ENCODE data around the gene ATP1A4. TPM values are rescaled to one million over a fixed set of nuclear protein-coding genes. Genes with fewer than 3 reads are reported as not detected.

The ATP1A4 gene
- total and polyA plus RNA-seq, 9 of the 15 experiments (the other 6 are each of a cell fraction or from before 2014, with no cell fraction given): 0.07 TPM; not detected in 8

DNA sequence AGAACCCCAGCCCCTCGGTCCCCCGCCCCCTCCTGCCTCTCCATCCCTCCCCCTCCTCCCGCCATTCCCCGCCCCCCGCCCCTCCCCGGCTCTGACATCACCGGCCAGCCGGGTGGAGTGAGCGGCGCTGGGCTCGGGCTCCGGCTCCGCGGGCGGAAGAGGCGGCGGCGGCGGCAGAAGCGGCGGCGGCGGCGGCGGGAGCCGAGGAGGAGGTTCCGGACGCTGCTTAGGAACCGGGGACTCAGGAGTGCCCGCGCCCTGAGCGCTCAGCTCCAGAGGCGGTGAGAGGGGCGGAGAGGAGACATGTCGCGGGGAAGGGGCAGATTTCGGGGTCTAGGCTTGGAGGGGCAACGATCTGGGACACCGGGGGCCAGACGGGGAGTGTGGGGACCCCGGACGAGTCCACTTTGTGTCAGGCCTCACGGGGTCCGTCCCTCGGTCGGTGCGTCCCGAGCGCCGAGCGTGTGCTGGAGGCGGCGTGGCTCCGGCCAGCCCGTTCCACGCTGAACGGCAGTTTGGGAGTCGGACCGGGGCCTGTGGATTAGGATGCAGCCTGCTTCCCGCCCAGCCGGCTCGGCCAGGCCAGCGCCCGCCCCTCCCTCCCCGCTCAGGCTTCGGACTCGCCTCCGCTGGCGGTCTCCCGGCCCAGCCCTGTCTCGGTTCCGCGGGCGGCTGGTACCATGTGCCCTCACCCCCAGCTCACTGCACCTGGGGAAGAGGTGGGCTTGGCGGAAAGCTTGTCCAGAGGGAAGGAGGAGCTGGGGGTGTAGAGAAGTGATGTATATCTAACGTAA, 54.0 kb downstream of the ATP1A4 start, which contains the start of gene PEA15 (continued):
- TF ChIP-seq, protein P1, sequence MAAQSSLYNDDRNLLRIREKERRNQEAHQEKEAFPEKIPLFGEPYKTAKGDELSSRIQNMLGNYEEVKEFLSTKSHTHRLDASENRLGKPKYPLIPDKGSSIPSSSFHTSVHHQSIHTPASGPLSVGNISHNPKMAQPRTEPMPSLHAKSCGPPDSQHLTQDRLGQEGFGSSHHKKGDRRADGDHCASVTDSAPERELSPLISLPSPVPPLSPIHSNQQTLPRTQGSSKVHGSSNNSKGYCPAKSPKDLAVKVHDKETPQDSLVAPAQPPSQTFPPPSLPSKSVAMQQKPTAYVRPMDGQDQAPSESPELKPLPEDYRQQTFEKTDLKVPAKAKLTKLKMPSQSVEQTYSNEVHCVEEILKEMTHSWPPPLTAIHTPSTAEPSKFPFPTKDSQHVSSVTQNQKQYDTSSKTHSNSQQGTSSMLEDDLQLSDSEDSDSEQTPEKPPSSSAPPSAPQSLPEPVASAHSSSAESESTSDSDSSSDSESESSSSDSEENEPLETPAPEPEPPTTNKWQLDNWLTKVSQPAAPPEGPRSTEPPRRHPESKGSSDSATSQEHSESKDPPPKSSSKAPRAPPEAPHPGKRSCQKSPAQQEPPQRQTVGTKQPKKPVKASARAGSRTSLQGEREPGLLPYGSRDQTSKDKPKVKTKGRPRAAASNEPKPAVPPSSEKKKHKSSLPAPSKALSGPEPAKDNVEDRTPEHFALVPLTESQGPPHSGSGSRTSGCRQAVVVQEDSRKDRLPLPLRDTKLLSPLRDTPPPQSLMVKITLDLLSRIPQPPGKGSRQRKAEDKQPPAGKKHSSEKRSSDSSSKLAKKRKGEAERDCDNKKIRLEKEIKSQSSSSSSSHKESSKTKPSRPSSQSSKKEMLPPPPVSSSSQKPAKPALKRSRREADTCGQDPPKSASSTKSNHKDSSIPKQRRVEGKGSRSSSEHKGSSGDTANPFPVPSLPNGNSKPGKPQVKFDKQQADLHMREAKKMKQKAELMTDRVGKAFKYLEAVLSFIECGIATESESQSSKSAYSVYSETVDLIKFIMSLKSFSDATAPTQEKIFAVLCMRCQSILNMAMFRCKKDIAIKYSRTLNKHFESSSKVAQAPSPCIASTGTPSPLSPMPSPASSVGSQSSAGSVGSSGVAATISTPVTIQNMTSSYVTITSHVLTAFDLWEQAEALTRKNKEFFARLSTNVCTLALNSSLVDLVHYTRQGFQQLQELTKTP (IDR thresholded peaks at IDR 0.05; ENCODE audit: low read depth in 1 of 2, partially characterized antibody in 2 of 2): no peak
- TF ChIP-seq ZNF41 (CRISPR knock-in tag; conservative IDR thresholded peaks at IDR 0.05) (no peak), POLR2B (IDR thresholded peaks at IDR 0.05; ENCODE audit: low read depth, partially characterized antibody) (peak; percentile 60), FOXK2 (conservative IDR thresholded peaks at IDR 0.05 in 1 of 2, IDR thresholded peaks at IDR 0.05 in 1 of 2; ENCODE audit: low read depth in 2 of 2) (no peak), RUNX1 (IDR thresholded peaks at IDR 0.05; ENCODE audit: low read depth) (no peak), RHOXF2B (CRISPR knock-in tag; conservative IDR thresholded peaks at IDR 0.05) (no peak), ZNF408 (CRISPR knock-in tag; IDR thresholded peaks at IDR 0.05; ENCODE audit: low read depth) (no peak), MAFK (IDR thresholded peaks at IDR 0.05; ENCODE audit: low read length) (no peak), PML (IDR thresholded peaks at IDR 0.05; ENCODE audit: low read length) (no peak)
- TF ChIP-seq, protein P2, sequence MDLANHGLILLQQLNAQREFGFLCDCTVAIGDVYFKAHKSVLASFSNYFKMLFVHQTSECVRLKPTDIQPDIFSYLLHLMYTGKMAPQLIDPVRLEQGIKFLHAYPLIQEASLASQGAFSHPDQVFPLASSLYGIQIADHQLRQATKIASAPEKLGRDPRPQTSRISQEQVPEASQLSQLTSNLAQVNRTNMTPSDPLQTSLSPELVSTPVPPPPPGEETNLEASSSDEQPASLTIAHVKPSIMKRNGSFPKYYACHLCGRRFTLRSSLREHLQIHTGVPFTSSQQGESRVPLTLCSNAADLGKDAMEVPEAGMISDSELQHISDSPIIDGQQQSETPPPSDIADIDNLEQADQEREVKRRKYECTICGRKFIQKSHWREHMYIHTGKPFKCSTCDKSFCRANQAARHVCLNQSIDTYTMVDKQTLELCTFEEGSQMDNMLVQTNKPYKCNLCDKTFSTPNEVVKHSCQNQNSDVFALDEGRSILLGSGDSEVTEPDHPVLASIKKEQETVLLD (IDR thresholded peaks at IDR 0.05): no peak
- TF ChIP-seq, protein P3, sequence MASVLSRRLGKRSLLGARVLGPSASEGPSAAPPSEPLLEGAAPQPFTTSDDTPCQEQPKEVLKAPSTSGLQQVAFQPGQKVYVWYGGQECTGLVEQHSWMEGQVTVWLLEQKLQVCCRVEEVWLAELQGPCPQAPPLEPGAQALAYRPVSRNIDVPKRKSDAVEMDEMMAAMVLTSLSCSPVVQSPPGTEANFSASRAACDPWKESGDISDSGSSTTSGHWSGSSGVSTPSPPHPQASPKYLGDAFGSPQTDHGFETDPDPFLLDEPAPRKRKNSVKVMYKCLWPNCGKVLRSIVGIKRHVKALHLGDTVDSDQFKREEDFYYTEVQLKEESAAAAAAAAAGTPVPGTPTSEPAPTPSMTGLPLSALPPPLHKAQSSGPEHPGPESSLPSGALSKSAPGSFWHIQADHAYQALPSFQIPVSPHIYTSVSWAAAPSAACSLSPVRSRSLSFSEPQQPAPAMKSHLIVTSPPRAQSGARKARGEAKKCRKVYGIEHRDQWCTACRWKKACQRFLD (CRISPR knock-in tag; IDR thresholded peaks at IDR 0.05): 0 out of 2 replicates have a peak, but pooled peaks have one; percentile 25
- TF ChIP-seq, protein P4, sequence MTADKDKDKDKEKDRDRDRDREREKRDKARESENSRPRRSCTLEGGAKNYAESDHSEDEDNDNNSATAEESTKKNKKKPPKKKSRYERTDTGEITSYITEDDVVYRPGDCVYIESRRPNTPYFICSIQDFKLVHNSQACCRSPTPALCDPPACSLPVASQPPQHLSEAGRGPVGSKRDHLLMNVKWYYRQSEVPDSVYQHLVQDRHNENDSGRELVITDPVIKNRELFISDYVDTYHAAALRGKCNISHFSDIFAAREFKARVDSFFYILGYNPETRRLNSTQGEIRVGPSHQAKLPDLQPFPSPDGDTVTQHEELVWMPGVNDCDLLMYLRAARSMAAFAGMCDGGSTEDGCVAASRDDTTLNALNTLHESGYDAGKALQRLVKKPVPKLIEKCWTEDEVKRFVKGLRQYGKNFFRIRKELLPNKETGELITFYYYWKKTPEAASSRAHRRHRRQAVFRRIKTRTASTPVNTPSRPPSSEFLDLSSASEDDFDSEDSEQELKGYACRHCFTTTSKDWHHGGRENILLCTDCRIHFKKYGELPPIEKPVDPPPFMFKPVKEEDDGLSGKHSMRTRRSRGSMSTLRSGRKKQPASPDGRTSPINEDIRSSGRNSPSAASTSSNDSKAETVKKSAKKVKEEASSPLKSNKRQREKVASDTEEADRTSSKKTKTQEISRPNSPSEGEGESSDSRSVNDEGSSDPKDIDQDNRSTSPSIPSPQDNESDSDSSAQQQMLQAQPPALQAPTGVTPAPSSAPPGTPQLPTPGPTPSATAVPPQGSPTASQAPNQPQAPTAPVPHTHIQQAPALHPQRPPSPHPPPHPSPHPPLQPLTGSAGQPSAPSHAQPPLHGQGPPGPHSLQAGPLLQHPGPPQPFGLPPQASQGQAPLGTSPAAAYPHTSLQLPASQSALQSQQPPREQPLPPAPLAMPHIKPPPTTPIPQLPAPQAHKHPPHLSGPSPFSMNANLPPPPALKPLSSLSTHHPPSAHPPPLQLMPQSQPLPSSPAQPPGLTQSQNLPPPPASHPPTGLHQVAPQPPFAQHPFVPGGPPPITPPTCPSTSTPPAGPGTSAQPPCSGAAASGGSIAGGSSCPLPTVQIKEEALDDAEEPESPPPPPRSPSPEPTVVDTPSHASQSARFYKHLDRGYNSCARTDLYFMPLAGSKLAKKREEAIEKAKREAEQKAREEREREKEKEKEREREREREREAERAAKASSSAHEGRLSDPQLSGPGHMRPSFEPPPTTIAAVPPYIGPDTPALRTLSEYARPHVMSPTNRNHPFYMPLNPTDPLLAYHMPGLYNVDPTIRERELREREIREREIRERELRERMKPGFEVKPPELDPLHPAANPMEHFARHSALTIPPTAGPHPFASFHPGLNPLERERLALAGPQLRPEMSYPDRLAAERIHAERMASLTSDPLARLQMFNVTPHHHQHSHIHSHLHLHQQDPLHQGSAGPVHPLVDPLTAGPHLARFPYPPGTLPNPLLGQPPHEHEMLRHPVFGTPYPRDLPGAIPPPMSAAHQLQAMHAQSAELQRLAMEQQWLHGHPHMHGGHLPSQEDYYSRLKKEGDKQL (CRISPR knock-in tag; IDR thresholded peaks at IDR 0.05; ENCODE audit: borderline replicate concordance): no peak
- TF ChIP-seq, protein P5, sequence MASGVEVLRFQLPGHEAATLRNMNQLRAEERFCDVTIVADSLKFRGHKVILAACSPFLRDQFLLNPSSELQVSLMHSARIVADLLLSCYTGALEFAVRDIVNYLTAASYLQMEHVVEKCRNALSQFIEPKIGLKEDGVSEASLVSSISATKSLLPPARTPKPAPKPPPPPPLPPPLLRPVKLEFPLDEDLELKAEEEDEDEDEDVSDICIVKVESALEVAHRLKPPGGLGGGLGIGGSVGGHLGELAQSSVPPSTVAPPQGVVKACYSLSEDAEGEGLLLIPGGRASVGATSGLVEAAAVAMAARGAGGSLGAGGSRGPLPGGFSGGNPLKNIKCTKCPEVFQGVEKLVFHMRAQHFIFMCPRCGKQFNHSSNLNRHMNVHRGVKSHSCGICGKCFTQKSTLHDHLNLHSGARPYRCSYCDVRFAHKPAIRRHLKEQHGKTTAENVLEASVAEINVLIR (CRISPR knock-in tag; IDR thresholded peaks at IDR 0.05): no peak

All from K562 (cell line).